Measurements from ENCODE around the gene KMT2D. TPM values are rescaled to one million over a fixed set of nuclear protein-coding genes. Genes with fewer than 3 reads are reported as not detected.
A peak's percentile ranks its signal among the peaks of the same experiment; 100 is the strongest.

KMT2D gene
- total RNA-seq, 6 experiments from 2014 or later: 28.6 to 35.4 (median 33.3) TPM

GRCh38 chr12:49104822-49105221 is 44.2 kb upstream of the KMT2D start:
- no peaks in the 10 kb centered on the region for H3K27me3 ChIP-seq
- ATAC-seq: no peak
- H3K9me3 ChIP-seq: no peaks in the 10 kb centered on the region
- no peak overlapping the region for H3K27ac ChIP-seq
- peaks cover 0 to 22% (median 9%) of the 10 kb centered on the region in 4 donors for H3K4me1 ChIP-seq
- intact Hi-C loops (cut with DNase I): no loop called here
- TF ChIP-seq POLR2A (IDR thresholded peaks at IDR 0.05) (no peak), CTCF (IDR thresholded peaks at IDR 0.05) (no peak)
- peaks cover 0 to 55% (median 20%) of the 10 kb centered on the region in 4 donors for H3K36me3 ChIP-seq
- H3K4me3 ChIP-seq: no peak overlapping the region
- DNase-seq: no peak
- WGBS (ENCODE audit: insufficient coverage, low coverage, low lambda C conversion rate, missing lambda C conversion rate): no CpG with 5 or more reads among the region's 3 CpGs

GRCh38 chr12:49100380-49100779 is 39.8 kb upstream of the KMT2D start:
- WGBS (ENCODE audit: insufficient coverage, low coverage, low lambda C conversion rate, missing lambda C conversion rate): 100% methylated on average over 3 of the region's 6 CpGs
- H3K4me3 ChIP-seq: no peak overlapping the region
- ATAC-seq: no peak
- no peak for DNase-seq
- peaks cover 0 to 60% (median 30%) of the 10 kb centered on the region in 4 donors for H3K36me3 ChIP-seq
- H3K9me3 ChIP-seq: no peaks in the 10 kb centered on the region
- no peaks in the 10 kb centered on the region for H3K4me1 ChIP-seq
- no peak overlapping the region for H3K27ac ChIP-seq
- H3K27me3 ChIP-seq: no peaks in the 10 kb centered on the region
- intact Hi-C loops (cut with DNase I): no loop called here
- no peak for TF ChIP-seq CTCF (IDR thresholded peaks at IDR 0.05)
- no peak for TF ChIP-seq POLR2A (IDR thresholded peaks at IDR 0.05)

GRCh38 chr12:49098703-49099102 is 38.1 kb upstream of the KMT2D start:
- Histone ChIP-seq H3K27me3 (no peaks in the 10 kb centered on the region), H3K36me3 (peaks cover 0 to 54% (median 26%) of the 10 kb centered on the region in 4 donors), H3K27ac (no peak overlapping the region), H3K4me1 (peaks cover 0 to 11% (median 0%) of the 10 kb centered on the region in 4 donors), H3K4me3 (no peak overlapping the region), H3K9me3 (no peaks in the 10 kb centered on the region)
- no peak for TF ChIP-seq CTCF (IDR thresholded peaks at IDR 0.05)
- no peak for TF ChIP-seq POLR2A (IDR thresholded peaks at IDR 0.05)
- WGBS (ENCODE audit: insufficient coverage, low coverage, low lambda C conversion rate, missing lambda C conversion rate): 91% methylated on average over 2 of the region's 2 CpGs
- intact Hi-C loops (cut with DNase I): no loop called here
- DNase-seq (no peak), ATAC-seq (no peak)

GRCh38 chr12:49098035-49098451 is 37.4 kb upstream of the KMT2D start:
- Histone ChIP-seq H3K36me3 (peaks cover 0 to 48% (median 24%) of the 10 kb centered on the region in 4 donors), H3K9me3 (no peaks in the 10 kb centered on the region), H3K27ac (no peak overlapping the region), H3K4me1 (peaks cover 0 to 11% (median 0%) of the 10 kb centered on the region in 4 donors), H3K4me3 (no peak overlapping the region), H3K27me3 (no peaks in the 10 kb centered on the region)
- ATAC-seq: peak; percentile 53 to 72 (median 68)
- peak in 1 of 3 donors; percentile 44 for DNase-seq
- TF ChIP-seq CTCF (IDR thresholded peaks at IDR 0.05) (peak; percentile 53 to 79 (median 75)), POLR2A (IDR thresholded peaks at IDR 0.05) (no peak)
- intact Hi-C loops (cut with DNase I): no loop called here
- whole genome bisulfite sequencing (ENCODE audit: insufficient coverage, low coverage, low lambda C conversion rate, missing lambda C conversion rate): 42% methylated on average over 3 of the region's 4 CpGs

- H3K27ac ChIP-seq: no peak overlapping the region
- H3K4me3 ChIP-seq: no peak overlapping the region
- no CpG with 5 or more reads among the region's 3 CpGs for WGBS (ENCODE audit: insufficient coverage, low coverage, low lambda C conversion rate, missing lambda C conversion rate)
- H3K36me3 ChIP-seq: peaks cover 0 to 41% (median 21%) of the 10 kb centered on the region in 4 donors
- H3K4me1 ChIP-seq: peaks cover 0 to 11% (median 0%) of the 10 kb centered on the region in 4 donors
- peaks cover 0 to 4% of the 10 kb centered on the region in 2 donors for H3K27me3 ChIP-seq
- H3K9me3 ChIP-seq: no peaks in the 10 kb centered on the region
- TF ChIP-seq POLR2A (IDR thresholded peaks at IDR 0.05) (no peak), CTCF (IDR thresholded peaks at IDR 0.05) (no peak)
- ATAC-seq (no peak), DNase-seq (no peak)
- intact Hi-C loops (cut with DNase I): no loop called here
These were observed 36.8 kb upstream of the KMT2D start for GRCh38 chr12:49097381-49097780.
